Activated CD4-positive, alpha-beta T cell treated with anti-CD3 and anti-CD28 coated beads, Interleukin-10, Interleukin-2, amounts not matched to agents 100 ng/mL and 50 ng/mL, durations not matched to agents 16 hours and 8 hours (primary cell): ENCODE data around the gene TLCD3A.
"Not testable (repeated sequence)": the region's sequence is repeated elsewhere in the genome, so short reads cannot be mapped to it uniquely, and the experiment has no call there.

Source experiments
- DNase-seq: peaks from one replicate; pipeline ENCODE4 v3.0.0-alpha.2; 2020

Gene TLCD3A

DNA sequence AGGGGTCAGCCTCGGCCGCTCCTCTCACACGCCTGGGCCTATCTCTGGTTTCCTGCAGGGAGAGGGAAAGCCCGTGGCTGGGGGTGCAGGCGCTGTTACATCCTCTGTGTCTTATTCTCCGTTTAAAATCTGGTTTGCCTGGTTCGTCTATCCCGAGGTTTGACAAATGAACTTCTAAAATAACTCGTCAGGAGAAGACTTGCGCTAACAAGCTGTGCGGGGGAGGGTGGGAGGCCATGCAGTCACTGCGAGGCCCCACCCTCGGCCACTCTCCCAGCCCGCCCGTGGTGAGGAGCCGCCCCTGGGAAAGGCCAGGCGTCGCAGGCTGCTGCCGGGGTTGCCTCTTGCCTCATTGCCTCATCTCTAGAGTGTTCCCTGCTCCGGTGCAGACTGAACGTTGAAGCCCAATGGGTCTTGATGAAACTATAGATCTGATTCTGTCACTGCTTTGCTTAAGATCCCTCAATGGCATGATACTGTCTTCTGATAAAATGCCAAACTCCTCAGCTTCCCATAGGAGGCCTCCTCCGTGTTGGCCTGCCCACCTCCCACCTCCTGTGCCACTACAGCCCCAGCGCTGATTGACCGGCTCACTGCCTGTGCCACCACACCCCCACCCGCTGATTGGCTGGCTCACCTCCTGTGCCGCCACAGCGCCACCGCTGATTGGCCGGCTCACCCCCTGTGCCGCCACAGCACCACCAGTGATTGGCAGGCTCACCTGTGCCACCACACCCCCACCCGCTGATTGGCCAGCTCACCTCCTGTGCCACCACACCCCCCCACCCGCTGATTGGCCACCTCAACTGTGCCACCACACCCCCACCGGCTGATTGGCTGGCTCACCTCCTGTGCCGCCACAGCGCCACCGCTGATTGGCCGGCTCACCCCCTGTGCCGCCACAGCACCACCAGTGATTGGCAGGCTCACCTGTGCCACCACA lies 57.8 kb downstream of the TLCD3A start:
- DNase-seq: not testable (repeated sequence)

DNA sequence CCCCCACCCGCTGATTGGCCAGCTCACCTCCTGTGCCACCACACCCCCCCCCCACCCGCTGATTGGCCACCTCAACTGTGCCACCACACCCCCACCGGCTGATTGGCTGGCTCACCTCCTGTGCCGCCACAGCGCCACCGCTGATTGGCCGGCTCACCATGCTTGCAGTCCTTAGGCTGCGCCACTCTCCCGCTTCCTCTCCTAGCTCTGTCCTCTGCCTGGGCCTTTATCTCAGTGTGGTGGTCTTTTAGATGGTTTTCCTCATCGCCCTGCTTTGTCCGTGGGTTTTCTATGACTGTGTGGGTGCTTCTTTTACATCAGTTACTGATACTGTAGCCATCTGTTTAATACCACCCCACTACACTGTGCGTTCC lies 58.5 kb downstream of the TLCD3A start:
- DNase-seq: not testable (repeated sequence)

DNA sequence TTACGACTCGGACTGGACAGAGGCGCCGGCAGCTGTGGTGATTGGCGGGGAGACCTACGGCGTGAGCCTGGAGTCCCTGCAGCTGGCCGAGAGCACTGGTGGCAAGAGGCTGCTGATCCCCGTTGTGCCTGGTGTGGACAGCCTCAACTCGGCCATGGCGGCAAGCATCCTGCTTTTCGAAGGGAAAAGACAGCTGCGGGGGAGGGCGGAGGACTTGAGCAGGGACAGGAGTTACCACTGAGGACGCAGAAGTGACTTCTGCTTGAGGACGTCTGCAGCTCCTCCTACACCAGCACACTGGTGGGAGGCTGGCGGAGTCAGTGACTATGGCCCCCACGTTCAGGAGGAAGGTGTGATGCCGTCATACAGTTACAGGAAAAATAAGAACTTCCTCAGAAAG lies 59.4 kb downstream of the TLCD3A start:
- no peak for DNase-seq

GRCh38 chr17:792277-792676 lies 59.9 kb downstream of the TLCD3A start:
- no peak for DNase-seq
